ENCODE results near the gene GPANK1.

The GPANK1 gene

GRCh38 chr6:31630177-31630934 lies 34.4 kb downstream of the GPANK1 start:
- H3K4me3 ChIP-seq (ENCODE audit: insufficient read length, low read depth): no peak overlapping the region
- H3K36me3 ChIP-seq (ENCODE audit: insufficient read depth, insufficient read length, low read length): peaks cover 97% of the 10 kb centered on the region
- DNase-seq (ENCODE audit: low read depth, low spot score): no peak
- no peaks in the 10 kb centered on the region for H3K27me3 ChIP-seq (ENCODE audit: insufficient read depth, insufficient read length)
- H3K9me3 ChIP-seq (ENCODE audit: insufficient read depth, low read length): no peaks in the 10 kb centered on the region
- peaks cover 3% of the 10 kb centered on the region for H3K4me1 ChIP-seq (ENCODE audit: insufficient read depth, insufficient read length)
- H3K9ac ChIP-seq (ENCODE audit: insufficient read length, low read depth): no peak overlapping the region
- TF ChIP-seq SUZ12 (IDR thresholded peaks at IDR 0.05; ENCODE audit: extremely low read depth, insufficient read depth, insufficient read length) (no peak), YY1 (IDR thresholded peaks at IDR 0.05; ENCODE audit: insufficient read depth, insufficient read length) (no peak), ZNF274 (IDR thresholded peaks at IDR 0.05; ENCODE audit: low read depth, low read length) (no peak)

- no peak for DNase-seq (ENCODE audit: low read depth, low spot score)
- Histone ChIP-seq H3K36me3 (ENCODE audit: insufficient read depth, insufficient read length, low read length) (peaks cover 97% of the 10 kb centered on the region), H3K4me1 (ENCODE audit: insufficient read depth, insufficient read length) (peaks cover 5% of the 10 kb centered on the region)
Measured at GRCh38 chr6:31629014-31629413, 35.8 kb downstream of the GPANK1 start.

GRCh38 chr6:31627690-31628287 lies 37.0 kb downstream of the GPANK1 start:
- DNase-seq (ENCODE audit: low read depth, low spot score): no peak
- no peak overlapping the region for H3K9ac ChIP-seq (ENCODE audit: insufficient read length, low read depth)
- H3K4me1 ChIP-seq (ENCODE audit: insufficient read depth, insufficient read length): peaks cover 6% of the 10 kb centered on the region
- no peaks in the 10 kb centered on the region for H3K27me3 ChIP-seq (ENCODE audit: insufficient read depth, insufficient read length)
- no peaks in the 10 kb centered on the region for H3K9me3 ChIP-seq (ENCODE audit: insufficient read depth, low read length)
- TF ChIP-seq ZNF274 (IDR thresholded peaks at IDR 0.05; ENCODE audit: low read depth, low read length) (no peak), YY1 (IDR thresholded peaks at IDR 0.05; ENCODE audit: insufficient read depth, insufficient read length) (no peak)
- peaks cover 99% of the 10 kb centered on the region for H3K36me3 ChIP-seq (ENCODE audit: insufficient read depth, insufficient read length, low read length)
- no peak overlapping the region for H3K4me3 ChIP-seq (ENCODE audit: insufficient read length, low read depth)

More at GRCh38 chr6:31629014-31629413, 35.8 kb downstream of the GPANK1 start:
- no peaks in the 10 kb centered on the region for H3K27me3 ChIP-seq (ENCODE audit: insufficient read depth, insufficient read length)
- H3K4me3 ChIP-seq (ENCODE audit: insufficient read length, low read depth): no peak overlapping the region
- no peak overlapping the region for H3K9ac ChIP-seq (ENCODE audit: insufficient read length, low read depth)
- TF ChIP-seq YY1 (IDR thresholded peaks at IDR 0.05; ENCODE audit: insufficient read depth, insufficient read length): no peak
- no peak for TF ChIP-seq SUZ12 (IDR thresholded peaks at IDR 0.05; ENCODE audit: extremely low read depth, insufficient read depth, insufficient read length)
- TF ChIP-seq ZNF274 (IDR thresholded peaks at IDR 0.05; ENCODE audit: low read depth, low read length): no peak
- no peaks in the 10 kb centered on the region for H3K9me3 ChIP-seq (ENCODE audit: insufficient read depth, low read length)

DNA sequence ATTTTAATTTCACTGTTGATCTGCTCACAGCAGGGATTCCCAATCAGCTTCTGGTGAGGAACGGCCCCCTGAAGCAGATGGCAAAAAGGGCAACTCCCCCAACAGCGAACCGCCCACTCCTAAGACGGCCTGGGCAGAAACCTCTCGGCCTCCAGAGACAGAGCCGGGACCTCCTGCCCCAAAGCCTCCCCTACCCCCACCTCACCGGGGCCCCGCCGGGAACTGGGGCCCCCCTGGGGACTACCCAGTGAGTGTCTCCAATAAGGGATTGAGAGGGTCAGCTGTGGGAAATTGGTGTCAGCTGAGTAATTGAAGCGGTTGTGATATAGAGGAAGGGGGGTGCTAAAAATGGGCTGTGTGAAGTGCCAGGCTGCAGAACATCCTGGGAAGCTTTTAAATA lies 37.8 kb downstream of the GPANK1 start:
- TF ChIP-seq YY1 (IDR thresholded peaks at IDR 0.05; ENCODE audit: insufficient read depth, insufficient read length) (no peak), ZNF274 (IDR thresholded peaks at IDR 0.05; ENCODE audit: low read depth, low read length) (no peak), SUZ12 (IDR thresholded peaks at IDR 0.05; ENCODE audit: extremely low read depth, insufficient read depth, insufficient read length) (no peak)

DNA sequence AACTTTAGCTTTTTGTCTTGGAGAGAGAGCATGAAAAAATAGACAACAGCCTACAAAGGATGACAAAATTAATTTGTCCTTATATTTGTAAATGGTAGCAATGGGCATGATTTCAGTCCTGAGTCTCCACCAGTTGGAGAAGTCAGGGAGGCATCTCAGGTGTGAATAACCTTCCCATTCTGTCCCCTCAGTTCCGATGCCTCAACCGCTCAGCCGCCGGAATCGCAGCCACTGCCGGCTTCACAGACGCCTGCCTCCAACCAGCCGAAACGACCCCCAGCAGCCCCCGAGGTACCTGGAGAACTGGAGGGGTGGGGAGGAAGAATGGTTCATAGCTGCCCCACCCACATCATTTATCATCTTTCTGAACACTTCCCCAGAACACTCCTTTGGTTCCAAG lies 40.7 kb downstream of the GPANK1 start:
- Histone ChIP-seq H3K36me3 (ENCODE audit: insufficient read depth, insufficient read length, low read length) (peaks cover 77% of the 10 kb centered on the region), H3K4me1 (ENCODE audit: insufficient read depth, insufficient read length) (peaks cover 6% of the 10 kb centered on the region), H3K9ac (ENCODE audit: insufficient read length, low read depth) (no peak overlapping the region), H3K27me3 (ENCODE audit: insufficient read depth, insufficient read length) (no peaks in the 10 kb centered on the region), H3K4me3 (ENCODE audit: insufficient read length, low read depth) (no peak overlapping the region), H3K9me3 (ENCODE audit: insufficient read depth, low read length) (no peaks in the 10 kb centered on the region)
- no peak for TF ChIP-seq ZNF274 (IDR thresholded peaks at IDR 0.05; ENCODE audit: low read depth, low read length)
- TF ChIP-seq YY1 (IDR thresholded peaks at IDR 0.05; ENCODE audit: insufficient read depth, insufficient read length): no peak
- TF ChIP-seq SUZ12 (IDR thresholded peaks at IDR 0.05; ENCODE audit: extremely low read depth, insufficient read depth, insufficient read length): no peak
- DNase-seq (ENCODE audit: low read depth, low spot score): no peak

More for the DNA sequence above, 37.8 kb downstream of the GPANK1 start:
- Histone ChIP-seq H3K4me1 (ENCODE audit: insufficient read depth, insufficient read length) (peaks cover 6% of the 10 kb centered on the region), H3K9me3 (ENCODE audit: insufficient read depth, low read length) (no peaks in the 10 kb centered on the region), H3K36me3 (ENCODE audit: insufficient read depth, insufficient read length, low read length) (peaks cover 98% of the 10 kb centered on the region), H3K9ac (ENCODE audit: insufficient read length, low read depth) (no peak overlapping the region), H3K4me3 (ENCODE audit: insufficient read length, low read depth) (no peak overlapping the region), H3K27me3 (ENCODE audit: insufficient read depth, insufficient read length) (no peaks in the 10 kb centered on the region)
- DNase-seq (ENCODE audit: low read depth, low spot score): no peak

DNA sequence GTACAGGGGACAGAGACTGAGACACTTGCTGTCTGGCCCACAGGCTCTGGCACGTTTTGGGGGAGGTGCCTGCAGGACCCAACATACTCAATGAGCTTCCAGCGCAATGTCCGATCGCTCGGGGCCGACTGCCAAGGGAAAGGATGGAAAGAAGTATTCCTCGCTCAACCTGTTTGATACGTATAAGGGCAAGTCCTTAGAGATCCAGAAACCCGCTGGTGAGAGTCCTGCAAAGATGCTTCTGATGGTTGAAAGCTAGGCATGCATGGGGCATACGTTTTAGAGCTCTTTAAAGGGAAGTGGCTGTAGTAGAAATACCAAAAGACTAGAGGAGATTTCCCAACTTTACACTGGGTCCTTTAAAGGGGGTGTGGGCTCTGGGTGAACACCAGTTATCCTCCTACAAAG lies 42.1 kb downstream of the GPANK1 start:
- H3K36me3 ChIP-seq (ENCODE audit: insufficient read depth, insufficient read length, low read length): peaks cover 63% of the 10 kb centered on the region
- DNase-seq (ENCODE audit: low read depth, low spot score): no peak

GRCh38 chr6:31621991-31622390 lies 42.8 kb downstream of the GPANK1 start:
- no peak for TF ChIP-seq ZNF274 (IDR thresholded peaks at IDR 0.05; ENCODE audit: low read depth, low read length)
- Histone ChIP-seq H3K9ac (ENCODE audit: insufficient read length, low read depth) (peak overlapping the region; percentile 96), H3K27me3 (ENCODE audit: insufficient read depth, insufficient read length) (no peaks in the 10 kb centered on the region), H3K9me3 (ENCODE audit: insufficient read depth, low read length) (no peaks in the 10 kb centered on the region), H3K36me3 (ENCODE audit: insufficient read depth, insufficient read length, low read length) (peaks cover 56% of the 10 kb centered on the region), H3K4me3 (ENCODE audit: insufficient read length, low read depth) (peak overlapping the region; percentile 89), H3K4me1 (ENCODE audit: insufficient read depth, insufficient read length) (peaks cover 6% of the 10 kb centered on the region)
- DNase-seq (ENCODE audit: low read depth, low spot score): no peak

More for the DNA sequence above, 42.1 kb downstream of the GPANK1 start:
- H3K9me3 ChIP-seq (ENCODE audit: insufficient read depth, low read length): no peaks in the 10 kb centered on the region
- peaks cover 6% of the 10 kb centered on the region for H3K4me1 ChIP-seq (ENCODE audit: insufficient read depth, insufficient read length)
- H3K9ac ChIP-seq (ENCODE audit: insufficient read length, low read depth): no peak overlapping the region
- peak overlapping the region; percentile 89 for H3K4me3 ChIP-seq (ENCODE audit: insufficient read length, low read depth)
- no peaks in the 10 kb centered on the region for H3K27me3 ChIP-seq (ENCODE audit: insufficient read depth, insufficient read length)
- TF ChIP-seq SUZ12 (IDR thresholded peaks at IDR 0.05; ENCODE audit: extremely low read depth, insufficient read depth, insufficient read length) (no peak), ZNF274 (IDR thresholded peaks at IDR 0.05; ENCODE audit: low read depth, low read length) (no peak), YY1 (IDR thresholded peaks at IDR 0.05; ENCODE audit: insufficient read depth, insufficient read length) (no peak)
